GM19395 (cell line): Measurements from ENCODE around the gene NPAS2.

ENCODE experiments used
- ATAC-seq: cut with Tn5 transposase; IDR thresholded peaks from one replicate; pipeline ENCODE4 v1.9.1; 2021; ENCODE audit warnings: mild to moderate bottlenecking, moderate library complexity; ENCODE audit not compliant: unreplicated experiment

NPAS2 gene

GRCh38 chr2:100960688-100961087 lies 140.7 kb downstream of the NPAS2 start:
- no peak for ATAC-seq

GRCh38 chr2:100962366-100963025 lies 142.6 kb downstream of the NPAS2 start:
- no peak for ATAC-seq

GRCh38 chr2:100963026-100963375 lies 143.1 kb downstream of the NPAS2 start:
- ATAC-seq, result no peak

- no peak for ATAC-seq
Measured at GRCh38 chr2:100964222-100964621, 144.3 kb downstream of the NPAS2 start.

GRCh38 chr2:100964681-100965169 lies 144.8 kb downstream of the NPAS2 start:
- ATAC-seq, result no peak

- ATAC-seq, result no peak
Measured at GRCh38 chr2:100965596-100965995, 145.7 kb downstream of the NPAS2 start.

- ATAC-seq, result no peak
Measured at GRCh38 chr2:100967716-100968115, 147.8 kb downstream of the NPAS2 start.

- ATAC-seq, result no peak
Measured at GRCh38 chr2:100968146-100969145, 148.5 kb downstream of the NPAS2 start.

- ATAC-seq, result no peak
Measured at GRCh38 chr2:100969998-100970397, 150.1 kb downstream of the NPAS2 start.

GRCh38 chr2:100971221-100971620 lies 151.3 kb downstream of the NPAS2 start:
- no peak for ATAC-seq

GRCh38 chr2:100972452-100972851 lies 152.5 kb downstream of the NPAS2 start:
- no peak for ATAC-seq

GRCh38 chr2:100974712-100975520 lies 155.0 kb downstream of the NPAS2 start:
- no peak for ATAC-seq

- ATAC-seq, result no peak
Measured at GRCh38 chr2:100975521-100975785, 155.5 kb downstream of the NPAS2 start.

- no peak for ATAC-seq
Measured at GRCh38 chr2:100976061-100976460, 156.1 kb downstream of the NPAS2 start.

- ATAC-seq, result peak; percentile 94
Measured at GRCh38 chr2:100976645-100977391, 156.9 kb downstream of the NPAS2 start.

- ATAC-seq, result no peak
Measured at GRCh38 chr2:100977511-100977910, 157.6 kb downstream of the NPAS2 start.

- no peak for ATAC-seq
Measured at GRCh38 chr2:100978582-100979191, 158.7 kb downstream of the NPAS2 start.

- ATAC-seq, result no peak
Measured at GRCh38 chr2:100980046-100980445, 160.1 kb downstream of the NPAS2 start.

- ATAC-seq, result no peak
Measured at GRCh38 chr2:100981011-100981410, 161.1 kb downstream of the NPAS2 start.

GRCh38 chr2:100982431-100982861 lies 162.5 kb downstream of the NPAS2 start:
- ATAC-seq, result no peak
